HS-5 (cell line): Measurements from ENCODE around the gene AP3D1.
"Not testable (repeated sequence)": the region's sequence is repeated elsewhere in the genome, so short reads cannot be mapped to it uniquely, and the experiment has no call there.

Source experiments
- DNase-seq: peaks from one replicate; pipeline ENCODE4 v3.0.0-alpha.2; 2012; ENCODE audit warnings: low read depth

Gene AP3D1

GRCh38 chr19:2109046-2109864 is 42.1 kb downstream of the AP3D1 start:
- no peak for DNase-seq

GRCh38 chr19:2108251-2109016 is 42.9 kb downstream of the AP3D1 start:
- no peak for DNase-seq

- DNase-seq, result no peak
Measured at GRCh38 chr19:2103045-2103707, 48.2 kb downstream of the AP3D1 start.

- DNase-seq, result no peak
Measured at GRCh38 chr19:2101417-2102335, 49.7 kb downstream of the AP3D1 start.

- no peak for DNase-seq
Measured at GRCh38 chr19:2100719-2101061, 50.7 kb downstream of the AP3D1 start.

GRCh38 chr19:2099937-2100718 is 51.2 kb downstream of the AP3D1 start:
- no peak for DNase-seq

GRCh38 chr19:2099054-2099501 is 52.3 kb downstream of the AP3D1 start:
- DNase-seq, result no peak

- no peak for DNase-seq
Measured at GRCh38 chr19:2097886-2098327, 53.5 kb downstream of the AP3D1 start.

GRCh38 chr19:2097203-2097885 is 54.0 kb downstream of the AP3D1 start:
- no peak for DNase-seq

GRCh38 chr19:2096480-2097202 is 54.7 kb downstream of the AP3D1 start, which contains the start of gene IZUMO4:
TSS of gene IZUMO4 (plus strand) at chr19:2096915. CDS start at chr19:2096946, 31 bp downstream.
- peak; percentile 68 for DNase-seq

- peak; percentile 50 for DNase-seq
Measured at GRCh38 chr19:2096034-2096479, 55.3 kb downstream of the AP3D1 start, which contains the start of gene MOB3A. TSS of gene MOB3A (minus strand) at chr19:2096326. CDS start at chr19:2078560, 17,766 bp downstream.

GRCh38 chr19:2091926-2092525 is 59.3 kb downstream of the AP3D1 start:
- DNase-seq, result not testable (repeated sequence)

- no peak for DNase-seq
Measured at GRCh38 chr19:2089727-2090053, 61.7 kb downstream of the AP3D1 start.

GRCh38 chr19:2089001-2089711 is 62.2 kb downstream of the AP3D1 start:
- no peak for DNase-seq

GRCh38 chr19:2087621-2088100 is 63.7 kb downstream of the AP3D1 start:
- DNase-seq, result no peak

- not testable (repeated sequence) for DNase-seq
Measured at GRCh38 chr19:2086695-2087620, 64.4 kb downstream of the AP3D1 start.
